ENCODE data around the gene NDUFB5.

NDUFB5 gene

GRCh38 chr3:179604321-179605078 lies at the start of gene NDUFB5, which contains the start of gene MRPL47:
TSS of gene NDUFB5 (plus strand) at chr3:179604794. CDS start at chr3:179604816, 22 bp downstream.
TSS of gene MRPL47 (minus strand) at chr3:179604638. CDS start at chr3:179604624, 14 bp downstream.
- Histone ChIP-seq H3K9me3 (ENCODE audit: low read length) (no peaks in the 10 kb centered on the region), H3K36me3 (ENCODE audit: insufficient read depth, low read length) (peaks cover 40% of the 10 kb centered on the region), H3K4me3 (ENCODE audit: low read length) (peak within 1 kb of the TSS; percentile 66), H3K27me3 (ENCODE audit: insufficient read depth, low read length) (no peaks in the 10 kb centered on the region), H3K4me1 (ENCODE audit: insufficient read depth, low read length) (peaks cover 9% of the 10 kb centered on the region), H2AFZ (ENCODE audit: low read depth, low read length) (peak within 1 kb of the TSS; percentile 30)

GRCh38 chr3:179558742-179559364 lies 45.7 kb upstream of the NDUFB5 start:
- H3K4me3 ChIP-seq (ENCODE audit: low read length), result no peak overlapping the region
- no peaks in the 10 kb centered on the region for H3K27me3 ChIP-seq (ENCODE audit: insufficient read depth, low read length)
- H3K36me3 ChIP-seq (ENCODE audit: insufficient read depth, low read length), result no peaks in the 10 kb centered on the region
- no peaks in the 10 kb centered on the region for H3K9me3 ChIP-seq (ENCODE audit: low read length)
- H2AFZ ChIP-seq (ENCODE audit: low read depth, low read length), result no peak overlapping the region
- H3K4me1 ChIP-seq (ENCODE audit: insufficient read depth, low read length), result peaks cover 3% of the 10 kb centered on the region

- Histone ChIP-seq H2AFZ (ENCODE audit: low read depth, low read length) (no peak overlapping the region), H3K4me1 (ENCODE audit: insufficient read depth, low read length) (peaks cover 11% of the 10 kb centered on the region), H3K27me3 (ENCODE audit: insufficient read depth, low read length) (no peaks in the 10 kb centered on the region), H3K4me3 (ENCODE audit: low read length) (no peak overlapping the region), H3K36me3 (ENCODE audit: insufficient read depth, low read length) (no peaks in the 10 kb centered on the region), H3K9me3 (ENCODE audit: low read length) (no peaks in the 10 kb centered on the region)
Measured at GRCh38 chr3:179560791-179561190, 43.8 kb upstream of the NDUFB5 start.

GRCh38 chr3:179562591-179563270 lies 41.9 kb upstream of the NDUFB5 start, which contains the start of gene ACTL6A:
TSS of gene ACTL6A (plus strand) at chr3:179562926. CDS start at chr3:179563093, 167 bp downstream.
- peak within 1 kb of the TSS; percentile 90 for H3K4me3 ChIP-seq (ENCODE audit: low read length)
- H2AFZ ChIP-seq (ENCODE audit: low read depth, low read length), result no peak within 1 kb of the TSS
- peaks cover 11% of the 10 kb centered on the region for H3K4me1 ChIP-seq (ENCODE audit: insufficient read depth, low read length)
- H3K36me3 ChIP-seq (ENCODE audit: insufficient read depth, low read length), result no peaks in the 10 kb centered on the region
- no peaks in the 10 kb centered on the region for H3K9me3 ChIP-seq (ENCODE audit: low read length)
- H3K27me3 ChIP-seq (ENCODE audit: insufficient read depth, low read length), result no peaks in the 10 kb centered on the region

- H3K9me3 ChIP-seq (ENCODE audit: low read length), result no peaks in the 10 kb centered on the region
- H2AFZ ChIP-seq (ENCODE audit: low read depth, low read length), result no peak overlapping the region
- H3K27me3 ChIP-seq (ENCODE audit: insufficient read depth, low read length), result no peaks in the 10 kb centered on the region
- H3K36me3 ChIP-seq (ENCODE audit: insufficient read depth, low read length), result no peaks in the 10 kb centered on the region
- H3K4me3 ChIP-seq (ENCODE audit: low read length), result peak overlapping the region; percentile 90
- H3K4me1 ChIP-seq (ENCODE audit: insufficient read depth, low read length), result peaks cover 11% of the 10 kb centered on the region
Measured at GRCh38 chr3:179563271-179563783, 41.3 kb upstream of the NDUFB5 start.

GRCh38 chr3:179565496-179565895 lies 39.1 kb upstream of the NDUFB5 start:
- no peak overlapping the region for H3K4me3 ChIP-seq (ENCODE audit: low read length)
- H3K36me3 ChIP-seq (ENCODE audit: insufficient read depth, low read length), result peaks cover 12% of the 10 kb centered on the region
- no peaks in the 10 kb centered on the region for H3K9me3 ChIP-seq (ENCODE audit: low read length)
- no peaks in the 10 kb centered on the region for H3K27me3 ChIP-seq (ENCODE audit: insufficient read depth, low read length)
- peaks cover 11% of the 10 kb centered on the region for H3K4me1 ChIP-seq (ENCODE audit: insufficient read depth, low read length)
- H2AFZ ChIP-seq (ENCODE audit: low read depth, low read length), result no peak overlapping the region

GRCh38 chr3:179580992-179581391 lies 23.6 kb upstream of the NDUFB5 start:
- no peak overlapping the region for H2AFZ ChIP-seq (ENCODE audit: low read depth, low read length)
- H3K9me3 ChIP-seq (ENCODE audit: low read length), result no peaks in the 10 kb centered on the region
- peaks cover 79% of the 10 kb centered on the region for H3K36me3 ChIP-seq (ENCODE audit: insufficient read depth, low read length)
- H3K4me1 ChIP-seq (ENCODE audit: insufficient read depth, low read length), result no peaks in the 10 kb centered on the region
- no peak overlapping the region for H3K4me3 ChIP-seq (ENCODE audit: low read length)
- no peaks in the 10 kb centered on the region for H3K27me3 ChIP-seq (ENCODE audit: insufficient read depth, low read length)

- no peaks in the 10 kb centered on the region for H3K4me1 ChIP-seq (ENCODE audit: insufficient read depth, low read length)
- no peaks in the 10 kb centered on the region for H3K27me3 ChIP-seq (ENCODE audit: insufficient read depth, low read length)
- peaks cover 88% of the 10 kb centered on the region for H3K36me3 ChIP-seq (ENCODE audit: insufficient read depth, low read length)
- H3K4me3 ChIP-seq (ENCODE audit: low read length), result no peak overlapping the region
- H2AFZ ChIP-seq (ENCODE audit: low read depth, low read length), result no peak overlapping the region
- H3K9me3 ChIP-seq (ENCODE audit: low read length), result no peaks in the 10 kb centered on the region
Measured at GRCh38 chr3:179589143-179589542, 15.5 kb upstream of the NDUFB5 start.

- Histone ChIP-seq H3K9me3 (ENCODE audit: low read length) (no peaks in the 10 kb centered on the region), H3K27me3 (ENCODE audit: insufficient read depth, low read length) (no peaks in the 10 kb centered on the region), H3K4me1 (ENCODE audit: insufficient read depth, low read length) (no peaks in the 10 kb centered on the region), H3K4me3 (ENCODE audit: low read length) (no peak overlapping the region), H2AFZ (ENCODE audit: low read depth, low read length) (no peak overlapping the region), H3K36me3 (ENCODE audit: insufficient read depth, low read length) (peaks cover 89% of the 10 kb centered on the region)
Measured at GRCh38 chr3:179590669-179591068, 13.9 kb upstream of the NDUFB5 start.

GRCh38 chr3:179591313-179591712 lies 13.3 kb upstream of the NDUFB5 start:
- H2AFZ ChIP-seq (ENCODE audit: low read depth, low read length), result no peak overlapping the region
- H3K36me3 ChIP-seq (ENCODE audit: insufficient read depth, low read length), result peaks cover 89% of the 10 kb centered on the region
- H3K27me3 ChIP-seq (ENCODE audit: insufficient read depth, low read length), result no peaks in the 10 kb centered on the region
- H3K4me1 ChIP-seq (ENCODE audit: insufficient read depth, low read length), result no peaks in the 10 kb centered on the region
- H3K9me3 ChIP-seq (ENCODE audit: low read length), result no peaks in the 10 kb centered on the region
- H3K4me3 ChIP-seq (ENCODE audit: low read length), result no peak overlapping the region

- H2AFZ ChIP-seq (ENCODE audit: low read depth, low read length), result no peak overlapping the region
- H3K9me3 ChIP-seq (ENCODE audit: low read length), result no peaks in the 10 kb centered on the region
- no peaks in the 10 kb centered on the region for H3K27me3 ChIP-seq (ENCODE audit: insufficient read depth, low read length)
- H3K4me1 ChIP-seq (ENCODE audit: insufficient read depth, low read length), result peaks cover 6% of the 10 kb centered on the region
- H3K36me3 ChIP-seq (ENCODE audit: insufficient read depth, low read length), result peaks cover 73% of the 10 kb centered on the region
- H3K4me3 ChIP-seq (ENCODE audit: low read length), result no peak overlapping the region
Measured at GRCh38 chr3:179599531-179599930, 5.1 kb upstream of the NDUFB5 start.

- H3K9me3 ChIP-seq (ENCODE audit: low read length), result no peaks in the 10 kb centered on the region
Measured at GRCh38 chr3:179603321-179603720, 1.3 kb upstream of the NDUFB5 start.

GRCh38 chr3:179603831-179604230 lies 763 bp upstream of the NDUFB5 start:
- Histone ChIP-seq H3K4me3 (ENCODE audit: low read length) (peak overlapping the region; percentile 66), H2AFZ (ENCODE audit: low read depth, low read length) (peak overlapping the region; percentile 30), H3K4me1 (ENCODE audit: insufficient read depth, low read length) (peaks cover 9% of the 10 kb centered on the region), H3K9me3 (ENCODE audit: low read length) (no peaks in the 10 kb centered on the region), H3K27me3 (ENCODE audit: insufficient read depth, low read length) (no peaks in the 10 kb centered on the region), H3K36me3 (ENCODE audit: insufficient read depth, low read length) (peaks cover 43% of the 10 kb centered on the region)

More at GRCh38 chr3:179603321-179603720, 1.3 kb upstream of the NDUFB5 start:
- Histone ChIP-seq H2AFZ (ENCODE audit: low read depth, low read length) (no peak overlapping the region), H3K36me3 (ENCODE audit: insufficient read depth, low read length) (peaks cover 48% of the 10 kb centered on the region), H3K4me3 (ENCODE audit: low read length) (peak overlapping the region; percentile 66), H3K27me3 (ENCODE audit: insufficient read depth, low read length) (no peaks in the 10 kb centered on the region), H3K4me1 (ENCODE audit: insufficient read depth, low read length) (peaks cover 9% of the 10 kb centered on the region)

All from neuron (in vitro differentiated cells).